Activated CD4-positive, alpha-beta T cell treated with anti-CD3 and anti-CD28 coated beads for 1 hour (primary cell): ENCODE results near the gene EIF4G1.

ENCODE experiments used
- DNase-seq: peaks from one replicate; pipeline ENCODE4 v3.0.0-alpha.2; 2020

The EIF4G1 gene

GRCh38 chr3:184353546-184353941, 39.1 kb downstream of the EIF4G1 start:
- DNase-seq: no peak

- peak; percentile 48 for DNase-seq
These were observed 39.8 kb downstream of the EIF4G1 start for GRCh38 chr3:184354121-184354728.

- no peak for DNase-seq
These were observed 40.3 kb downstream of the EIF4G1 start for GRCh38 chr3:184354754-184355153.

GRCh38 chr3:184355261-184356040, 41.0 kb downstream of the EIF4G1 start:
- DNase-seq: no peak

GRCh38 chr3:184357248-184358123, 43.1 kb downstream of the EIF4G1 start:
- no peak for DNase-seq

- DNase-seq: no peak
These were observed 43.8 kb downstream of the EIF4G1 start for GRCh38 chr3:184358124-184358767.

GRCh38 chr3:184358921-184359350, 44.5 kb downstream of the EIF4G1 start:
- no peak for DNase-seq

GRCh38 chr3:184359610-184360009, 45.2 kb downstream of the EIF4G1 start:
- DNase-seq: no peak

- no peak for DNase-seq
These were observed 45.9 kb downstream of the EIF4G1 start for GRCh38 chr3:184360070-184360928.

GRCh38 chr3:184360929-184361531, 46.6 kb downstream of the EIF4G1 start:
- DNase-seq: no peak

GRCh38 chr3:184361532-184361931, 47.1 kb downstream of the EIF4G1 start, which contains the start of the genes CLCN2 and POLR2H:
CLCN2 (minus strand) TSS chr3:184361605; CDS start chr3:184361479, 126 bp downstream.
POLR2H (plus strand) TSS chr3:184361710; CDS start chr3:184363493, 1,783 bp downstream.
- DNase-seq: peak; percentile 28

- no peak for DNase-seq
These were observed 47.7 kb downstream of the EIF4G1 start for GRCh38 chr3:184361932-184362667.

GRCh38 chr3:184362668-184363546, 48.5 kb downstream of the EIF4G1 start:
- peak; percentile 89 for DNase-seq

GRCh38 chr3:184366619-184367289, 52.3 kb downstream of the EIF4G1 start:
- DNase-seq: no peak

- no peak for DNase-seq
These were observed 53.7 kb downstream of the EIF4G1 start for GRCh38 chr3:184368116-184368515.

GRCh38 chr3:184368586-184369183, 54.3 kb downstream of the EIF4G1 start:
- no peak for DNase-seq

GRCh38 chr3:184371570-184372018, 57.2 kb downstream of the EIF4G1 start:
- DNase-seq: peak; percentile 48

- DNase-seq: no peak
These were observed 58.0 kb downstream of the EIF4G1 start for GRCh38 chr3:184372296-184372821.
